PC-9 (cell line): Measurements from ENCODE around the gene ABCC12. TPM values are rescaled to one million over a fixed set of nuclear protein-coding genes. Genes with fewer than 3 reads are reported as not detected.
"Not testable (repeated sequence)": the region's sequence is repeated elsewhere in the genome, so short reads cannot be mapped to it uniquely, and the experiment has no call there.

ENCODE experiments used
- BruUV-seq: library from RNA; stranded (reverse); fragments of 400-500 nt; replicated peaks from 2 replicates; lab custom pipeline; 2021; lab: Mats Ljungman, UMichigan
- CTCF ChIA-PET: fragments of 300-600 bp; sonication (Branson Sonifier 250); formaldehyde crosslinking; loops from one replicate; lab custom pipeline; 2022; ENCODE audit warnings: antibody characterized with exemption; lab: Charles Lee
- POLR2A ChIA-PET: fragments of 300-600 bp; sonication (Branson Sonifier 250); formaldehyde crosslinking; loops from one replicate; lab custom pipeline; 2022; ENCODE audit warnings: antibody characterized with exemption; ENCODE audit not compliant: unreplicated experiment; lab: Charles Lee
- DNase-seq, 2 experiments: peaks; one replicate each; pipeline versions ENCODE4 v3.0.0 to v3.0.0-alpha.2; 2015 to 2022; ENCODE audit warnings: mixed read lengths in 1 of 2
- H2AFZ ChIP-seq: fragments of 200-600 bp; sonication (generic); 2 replicates; pipeline ENCODE4 v1.8.1; 2017; ENCODE audit warnings: antibody characterized with exemption
- H3F3A ChIP-seq: fragments of 200-600 bp; sonication (generic); 2 replicates; pipeline ENCODE4 v1.8.1; 2017; ENCODE audit warnings: antibody characterized with exemption, mild to moderate bottlenecking, low read depth; ENCODE audit not compliant: insufficient read depth
- H3K27ac ChIP-seq: fragments of 200-600 bp; sonication (generic); 2 replicates; pipeline ENCODE4 v1.6.1; 2016; ENCODE audit warnings: mixed run types
- H3K27me3 ChIP-seq: fragments of 200-600 bp; sonication (generic); 2 replicates; pipeline ENCODE4 v1.6.1; 2016; ENCODE audit warnings: low read depth, mixed run types; ENCODE audit not compliant: insufficient read depth
- H3K36me3 ChIP-seq: fragments of 200-600 bp; sonication (generic); 2 replicates; pipeline ENCODE4 v1.6.1; 2016; ENCODE audit warnings: low read depth, mixed run types
- H3K4me1 ChIP-seq: fragments of 200-600 bp; sonication (generic); replicated peaks from 2 replicates; pipeline ENCODE4 v1.6.1; 2016; ENCODE audit warnings: mixed run types; ENCODE audit not compliant: insufficient read depth
- H3K4me2 ChIP-seq: fragments of 200-600 bp; sonication (generic); 2 replicates; pipeline ENCODE4 v1.6.1; 2017; ENCODE audit warnings: mixed run types
- H3K4me3 ChIP-seq: fragments of 200-600 bp; sonication (generic); 2 replicates; pipeline ENCODE4 v1.6.1; 2016; ENCODE audit warnings: mixed run types
- H3K79me2 ChIP-seq: fragments of 200-600 bp; sonication (generic); 2 replicates; pipeline ENCODE4 v1.6.1; 2017; ENCODE audit warnings: low read depth, mixed run types
- H3K9me2 ChIP-seq: fragments of 200-600 bp; sonication (generic); 2 replicates; pipeline ENCODE4 v1.8.1; 2017; ENCODE audit warnings: mild to moderate bottlenecking; ENCODE audit not compliant: insufficient read depth
- H3K9me3 ChIP-seq: fragments of 200-600 bp; sonication (generic); 2 replicates; pipeline ENCODE4 v1.8.1; 2016; ENCODE audit warnings: low read depth; ENCODE audit not compliant: insufficient read depth
- H4K20me1 ChIP-seq: fragments of 200-600 bp; sonication (generic); 2 replicates; pipeline ENCODE4 v1.8.1; 2017; ENCODE audit not compliant: insufficient read depth
- EZH2 ChIP-seq: fragments of 200-600 bp; sonication (generic); IDR thresholded peaks from 2 replicates; pipeline ENCODE4 v1.8.0; 2017; ENCODE audit warnings: antibody characterized with exemption, low read depth
- intact Hi-C: fragments of 100-400 bp; cut with micrococcal nuclease; formaldehyde crosslinking; loops from one replicate; pipeline ENCODE4 v1.10.0; 2022; ENCODE audit not compliant: unreplicated experiment
- total RNA-seq: library from RNA; stranded (reverse); gene quantifications from 2 replicates; pipeline ENCODE4 v1.2.3, GENCODE V29; 2021
- TF ChIP-seq, protein P1 (sequence below): fragments of 200-600 bp; sonication (generic); conservative IDR thresholded peaks from 2 replicates; pipeline ENCODE4 v1.6.1; 2017; ENCODE audit warnings: mixed run types, antibody characterized with exemption, mild to moderate bottlenecking, moderate library complexity

ABCC12 gene
- total RNA-seq, 1 experiment from 2014 or later = not detected

GRCh38 chr16:48184681-48185080, 28.9 kb upstream of the ABCC12 start:
- no peak overlapping the region for H3K27ac ChIP-seq
- H3K27me3 ChIP-seq = no peaks in the 10 kb centered on the region
- H3K4me2 ChIP-seq = no peak overlapping the region
- TF ChIP-seq, protein P1, sequence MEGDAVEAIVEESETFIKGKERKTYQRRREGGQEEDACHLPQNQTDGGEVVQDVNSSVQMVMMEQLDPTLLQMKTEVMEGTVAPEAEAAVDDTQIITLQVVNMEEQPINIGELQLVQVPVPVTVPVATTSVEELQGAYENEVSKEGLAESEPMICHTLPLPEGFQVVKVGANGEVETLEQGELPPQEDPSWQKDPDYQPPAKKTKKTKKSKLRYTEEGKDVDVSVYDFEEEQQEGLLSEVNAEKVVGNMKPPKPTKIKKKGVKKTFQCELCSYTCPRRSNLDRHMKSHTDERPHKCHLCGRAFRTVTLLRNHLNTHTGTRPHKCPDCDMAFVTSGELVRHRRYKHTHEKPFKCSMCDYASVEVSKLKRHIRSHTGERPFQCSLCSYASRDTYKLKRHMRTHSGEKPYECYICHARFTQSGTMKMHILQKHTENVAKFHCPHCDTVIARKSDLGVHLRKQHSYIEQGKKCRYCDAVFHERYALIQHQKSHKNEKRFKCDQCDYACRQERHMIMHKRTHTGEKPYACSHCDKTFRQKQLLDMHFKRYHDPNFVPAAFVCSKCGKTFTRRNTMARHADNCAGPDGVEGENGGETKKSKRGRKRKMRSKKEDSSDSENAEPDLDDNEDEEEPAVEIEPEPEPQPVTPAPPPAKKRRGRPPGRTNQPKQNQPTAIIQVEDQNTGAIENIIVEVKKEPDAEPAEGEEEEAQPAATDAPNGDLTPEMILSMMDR = no peak
- TF ChIP-seq EZH2 = no peak
- H4K20me1 ChIP-seq = no peaks in the 10 kb centered on the region
- no peaks in the 10 kb centered on the region for H3K79me2 ChIP-seq
- ChIA-PET POLR2A (no interaction called here), CTCF (no interaction called here)
- no peaks in the 10 kb centered on the region for H3F3A ChIP-seq
- no peaks in the 10 kb centered on the region for H3K36me3 ChIP-seq
- DNase-seq = no peak
- H3K4me3 ChIP-seq = no peak overlapping the region
- intact Hi-C loops = no loop called here
- H3K4me1 ChIP-seq = no peaks in the 10 kb centered on the region
- no peak overlapping the region for H2AFZ ChIP-seq
- H3K9me3 ChIP-seq = no peaks in the 10 kb centered on the region
- no TSS peak for BruUV-seq
- no peaks in the 10 kb centered on the region for H3K9me2 ChIP-seq

DNA sequence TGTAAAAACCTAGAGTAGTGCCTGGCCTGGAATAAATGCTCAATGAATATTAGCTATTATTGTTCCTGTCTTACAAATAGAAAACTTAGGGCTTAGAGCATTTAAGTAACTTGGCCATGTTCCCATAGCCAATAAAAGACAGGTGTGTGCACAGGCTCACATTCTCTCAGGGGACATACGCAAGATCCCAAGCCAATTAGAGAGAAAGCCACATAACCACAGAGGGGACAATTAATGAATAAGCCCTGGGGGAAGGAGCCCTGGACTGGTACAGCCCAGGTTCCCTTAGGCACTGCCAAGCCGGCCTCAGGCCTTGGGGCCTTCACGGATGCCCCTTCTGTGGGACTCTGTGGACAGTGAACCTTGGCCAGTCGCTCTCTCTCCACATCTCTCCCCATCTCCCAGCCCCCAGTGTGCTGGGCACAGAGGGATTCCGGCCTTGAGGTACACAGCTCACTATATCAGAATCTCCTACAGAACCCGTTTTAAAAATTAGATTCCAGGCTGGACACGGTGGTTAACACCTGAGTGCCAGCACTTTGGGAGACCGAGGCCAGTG, 27.3 kb upstream of the ABCC12 start:
- no peaks in the 10 kb centered on the region for H3K36me3 ChIP-seq
- H3K4me3 ChIP-seq = no peak overlapping the region
- H3K4me2 ChIP-seq = no peak overlapping the region
- no peaks in the 10 kb centered on the region for H4K20me1 ChIP-seq
- POLR2A ChIA-PET = no interaction called here
- H3K27ac ChIP-seq = no peak overlapping the region
- no peaks in the 10 kb centered on the region for H3K9me3 ChIP-seq
- H3K9me2 ChIP-seq = no peaks in the 10 kb centered on the region
- H3K79me2 ChIP-seq = no peaks in the 10 kb centered on the region
- H2AFZ ChIP-seq = no peak overlapping the region
- H3K4me1 ChIP-seq = no peaks in the 10 kb centered on the region
- H3K27me3 ChIP-seq = no peaks in the 10 kb centered on the region
- intact Hi-C loops = no loop called here
- DNase-seq = no peak
- no peaks in the 10 kb centered on the region for H3F3A ChIP-seq
- BruUV-seq = no TSS peak
- TF ChIP-seq, protein P1 = no peak
- TF ChIP-seq EZH2 = no peak
- CTCF ChIA-PET = no interaction called here

GRCh38 chr16:48181746-48182520, 26.1 kb upstream of the ABCC12 start:
- H3K4me3 ChIP-seq, BruUV-seq, H3K4me2 ChIP-seq, H2AFZ ChIP-seq, H3K27ac ChIP-seq, H3F3A ChIP-seq, intact Hi-C loops, H3K36me3 ChIP-seq, H3K9me3 ChIP-seq, H3K4me1 ChIP-seq, H4K20me1 ChIP-seq, H3K27me3 ChIP-seq, POLR2A ChIA-PET, H3K9me2 ChIP-seq, DNase-seq, H3K79me2 ChIP-seq: not testable (repeated sequence)
- CTCF ChIA-PET = interaction anchor here (0.6 kb wide), 1 partner anchor 43 kb away, joined by 6 read pairs; no protein-coding TSS in a partner anchor
